GM19025 (cell line): ENCODE measurements around the gene INTS6L.
"Not testable (repeated sequence)": the region's sequence is repeated elsewhere in the genome, so short reads cannot be mapped to it uniquely, and the experiment has no call there.

Experiments used
- ATAC-seq: cut with Tn5 transposase; IDR thresholded peaks from one replicate; pipeline ENCODE4 v1.9.1; 2021; ENCODE audit warnings: mild to moderate bottlenecking, low read depth, moderate library complexity; ENCODE audit not compliant: unreplicated experiment

INTS6L gene

DNA sequence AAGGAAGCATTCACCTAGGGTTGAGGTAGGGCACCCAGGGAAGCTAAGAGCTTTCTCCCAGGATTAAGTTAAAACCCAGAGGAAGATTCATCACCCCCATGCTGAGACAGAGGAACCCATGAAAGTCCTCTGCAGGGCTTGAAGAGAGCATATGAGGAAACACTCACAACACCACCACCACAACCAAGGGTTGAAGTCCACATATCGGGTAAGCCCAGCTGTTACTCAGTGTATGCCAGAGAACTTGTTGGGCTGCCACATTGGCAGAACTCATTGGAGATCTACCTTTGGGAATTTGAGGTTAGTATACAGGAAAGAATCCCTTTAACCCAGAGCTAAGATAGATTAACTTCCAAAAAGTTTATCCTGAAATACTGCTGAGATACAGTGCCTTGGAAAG is 75.1 kb downstream of the INTS6L start:
- ATAC-seq, result no peak

GRCh38 chrX:135596495-135596894 is 76.0 kb downstream of the INTS6L start:
- ATAC-seq, result no peak

DNA sequence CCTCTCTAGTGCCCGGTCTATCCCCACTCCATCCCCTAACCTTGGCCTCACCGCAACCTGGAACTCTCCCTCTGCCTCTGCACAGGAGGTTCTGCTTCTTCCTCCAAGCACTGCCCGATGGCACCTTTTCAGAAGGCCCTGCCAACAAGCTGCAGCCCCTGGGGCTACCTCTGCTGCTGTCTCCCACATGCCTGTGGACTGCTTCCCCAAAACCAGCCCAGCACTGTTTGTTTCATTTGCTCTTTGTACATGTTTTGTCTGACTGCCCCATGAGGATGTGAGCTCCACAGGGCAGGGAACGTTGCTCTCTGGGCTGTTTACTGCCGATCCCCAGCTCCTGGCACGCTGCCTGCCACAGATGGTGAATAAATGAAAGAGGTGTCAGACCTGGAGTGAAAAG is 85.4 kb downstream of the INTS6L start:
- ATAC-seq, result no peak

- not testable (repeated sequence) for ATAC-seq
Measured at GRCh38 chrX:135624408-135625204, 104.1 kb downstream of the INTS6L start.

DNA sequence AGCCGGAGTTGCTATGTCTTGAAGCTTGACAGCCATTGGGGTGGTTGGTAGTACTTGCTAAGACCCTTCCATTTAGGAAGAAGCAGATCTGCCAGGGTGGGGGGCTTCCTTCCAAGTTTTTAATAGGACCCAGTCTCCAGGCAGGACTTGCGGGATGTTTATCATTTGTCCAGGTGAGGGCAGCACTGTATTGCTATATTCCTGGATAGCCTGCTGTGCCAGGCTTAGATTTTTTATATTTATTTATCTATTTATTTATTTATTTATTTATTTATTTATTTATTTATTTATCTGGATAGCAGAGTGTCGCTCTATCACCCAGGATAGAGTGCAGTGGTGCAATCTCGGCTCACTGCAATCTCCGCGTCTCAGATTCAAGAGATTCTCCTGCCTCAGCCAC is 105.5 kb downstream of the INTS6L start:
- ATAC-seq, result no peak

DNA sequence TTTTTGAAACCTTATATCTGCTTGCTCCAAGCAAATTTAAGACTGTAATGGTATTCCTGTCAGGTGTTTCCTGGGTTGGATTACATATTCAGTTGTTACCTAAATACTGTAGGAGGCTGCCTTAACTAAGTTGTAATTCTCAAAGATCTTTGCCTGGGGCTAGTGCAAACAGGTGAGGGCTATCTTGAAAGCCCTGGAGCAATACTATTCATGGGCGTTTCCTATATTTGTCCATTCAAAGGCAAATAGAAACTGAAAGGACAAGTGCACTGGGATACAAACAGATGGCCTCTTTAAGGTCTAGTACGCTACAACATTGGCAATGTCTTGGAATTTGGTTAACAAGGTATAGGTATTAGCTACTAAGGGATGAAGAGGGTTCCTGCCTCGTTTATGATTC is 108.9 kb downstream of the INTS6L start:
- no peak for ATAC-seq
